Breast epithelium (tissue), 3 donors: ENCODE measurements around the gene RNF40.

Source experiments
- CTCF ChIP-seq, 3 donors: fragments of 450-650 bp; IDR thresholded peaks; one replicate each; pipeline ENCODE4 v1.5.1; 2016 to 2017; ENCODE audit warnings: antibody characterized with exemption in 3 of 3, mild to moderate bottlenecking in 3 of 3, moderate library complexity in 3 of 3
- POLR2AphosphoS5 ChIP-seq, 3 donors: sonication (generic); formaldehyde crosslinking; IDR thresholded peaks; one replicate each; pipeline ENCODE4 v1.6.1; 2017; ENCODE audit warnings: antibody characterized with exemption in 3 of 3

- TF ChIP-seq CTCF (IDR thresholded peaks at IDR 0.05) (no peak), POLR2AphosphoS5 (IDR thresholded peaks at IDR 0.05) (no peak)
Measured at GRCh38 chr16:30808146-30808545, 46.0 kb downstream of the RNF40 start.
